Lower lobe of right lung (tissue), 2 donors: ENCODE data around the gene WDR90. TPM values are rescaled to one million over a fixed set of nuclear protein-coding genes. Genes with fewer than 3 reads are reported as not detected.

Source experiments
- ATAC-seq, 2 donors: fragments of 200-7000 bp; cut with Tn5 transposase; one replicate each; pipeline ENCODE4 v1.9.1; 2020 to 2022; ENCODE audit warnings: mild to moderate bottlenecking in 2 of 2, moderate library complexity in 2 of 2
- DNase-seq: peaks from one replicate; pipeline ENCODE4 v3.0.0-alpha.2; 2020
- H3K27ac ChIP-seq: fragments of 200-600 bp; one replicate; pipeline ENCODE4 v1.8.0; 2022
- H3K27me3 ChIP-seq: fragments of 200-600 bp; one replicate; pipeline ENCODE4 v1.8.0; 2022; ENCODE audit warnings: low read depth
- H3K36me3 ChIP-seq: fragments of 200-600 bp; one replicate; pipeline ENCODE4 v1.8.0; 2022; ENCODE audit warnings: mild to moderate bottlenecking
- H3K4me1 ChIP-seq: fragments of 200-600 bp; one replicate; pipeline ENCODE4 v1.8.0; 2022
- H3K4me3 ChIP-seq: fragments of 200-600 bp; one replicate; pipeline ENCODE4 v1.8.0; 2022; ENCODE audit warnings: mild to moderate bottlenecking
- H3K9me3 ChIP-seq: fragments of 200-600 bp; one replicate; pipeline ENCODE4 v1.8.0; 2022
- intact Hi-C: fragments of 100-400 bp; cut with DNase I; formaldehyde crosslinking; loops from one replicate; pipeline ENCODE4 v1.11.0; 2022
- total RNA-seq: library from RNA; stranded (reverse); fragmentation: NEBNext Ultra II Directional; extraction: Animal tissue kit (Norgen Biotek cat#: 25700); gene quantifications from one replicate; pipeline ENCODE4 v1.2.1, GENCODE V29; 2021
- TF ChIP-seq, protein P1 (sequence below): fragments of 200-600 bp; IDR thresholded peaks from one replicate; pipeline ENCODE4 v1.8.0; 2022; ENCODE audit warnings: antibody characterized with exemption, mild to moderate bottlenecking
- donor health status: DM: no; HTN: yes; CAD: no; lungs with severe emphysema.

Gene WDR90
- total RNA-seq, 1 donor from 2014 or later = 31.4 TPM

DNA sequence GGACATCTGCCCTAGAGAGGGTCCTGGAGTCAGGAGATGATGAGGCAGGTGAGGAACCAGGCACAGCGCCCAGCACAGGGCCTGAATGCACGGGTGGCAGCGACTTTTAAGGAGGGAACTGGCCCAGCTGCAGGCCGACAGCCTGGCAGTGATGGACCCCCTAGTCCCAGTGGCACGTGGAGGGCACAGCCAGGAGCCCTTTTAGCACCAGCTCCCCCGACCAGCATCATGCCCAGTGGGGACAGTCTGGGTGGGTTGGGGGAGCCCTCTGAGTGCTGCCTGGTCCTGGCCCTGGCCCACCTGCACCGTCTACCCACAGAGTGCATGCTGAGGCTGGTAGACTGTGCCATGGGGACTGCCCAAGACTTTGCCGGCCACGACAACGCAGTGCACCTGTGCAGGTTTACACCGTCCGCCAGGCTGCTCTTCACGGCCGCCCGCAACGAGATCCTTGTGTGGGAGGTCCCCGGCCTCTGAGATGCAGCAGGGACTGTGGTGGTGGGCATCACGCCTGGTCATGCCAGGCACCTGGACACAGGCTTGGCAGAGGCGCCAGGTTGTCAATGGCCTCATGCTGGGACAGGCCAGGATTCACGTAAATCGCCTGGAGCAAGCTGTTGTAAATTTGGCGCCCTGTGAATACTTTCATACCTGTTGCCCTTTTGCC, 18.1 kb downstream of the WDR90 start:
- no peak for ATAC-seq
- DNase-seq = no peak
- Histone ChIP-seq H3K4me1 (peaks cover 18% of the 10 kb centered on the region), H3K36me3 (peaks cover 31% of the 10 kb centered on the region), H3K27me3 (no peaks in the 10 kb centered on the region), H3K4me3 (peak overlapping the region; percentile 96), H3K27ac (peak overlapping the region; percentile 87), H3K9me3 (no peaks in the 10 kb centered on the region)
- intact Hi-C loops = no loop called here
- TF ChIP-seq, protein P1, sequence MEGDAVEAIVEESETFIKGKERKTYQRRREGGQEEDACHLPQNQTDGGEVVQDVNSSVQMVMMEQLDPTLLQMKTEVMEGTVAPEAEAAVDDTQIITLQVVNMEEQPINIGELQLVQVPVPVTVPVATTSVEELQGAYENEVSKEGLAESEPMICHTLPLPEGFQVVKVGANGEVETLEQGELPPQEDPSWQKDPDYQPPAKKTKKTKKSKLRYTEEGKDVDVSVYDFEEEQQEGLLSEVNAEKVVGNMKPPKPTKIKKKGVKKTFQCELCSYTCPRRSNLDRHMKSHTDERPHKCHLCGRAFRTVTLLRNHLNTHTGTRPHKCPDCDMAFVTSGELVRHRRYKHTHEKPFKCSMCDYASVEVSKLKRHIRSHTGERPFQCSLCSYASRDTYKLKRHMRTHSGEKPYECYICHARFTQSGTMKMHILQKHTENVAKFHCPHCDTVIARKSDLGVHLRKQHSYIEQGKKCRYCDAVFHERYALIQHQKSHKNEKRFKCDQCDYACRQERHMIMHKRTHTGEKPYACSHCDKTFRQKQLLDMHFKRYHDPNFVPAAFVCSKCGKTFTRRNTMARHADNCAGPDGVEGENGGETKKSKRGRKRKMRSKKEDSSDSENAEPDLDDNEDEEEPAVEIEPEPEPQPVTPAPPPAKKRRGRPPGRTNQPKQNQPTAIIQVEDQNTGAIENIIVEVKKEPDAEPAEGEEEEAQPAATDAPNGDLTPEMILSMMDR = no peak

DNA sequence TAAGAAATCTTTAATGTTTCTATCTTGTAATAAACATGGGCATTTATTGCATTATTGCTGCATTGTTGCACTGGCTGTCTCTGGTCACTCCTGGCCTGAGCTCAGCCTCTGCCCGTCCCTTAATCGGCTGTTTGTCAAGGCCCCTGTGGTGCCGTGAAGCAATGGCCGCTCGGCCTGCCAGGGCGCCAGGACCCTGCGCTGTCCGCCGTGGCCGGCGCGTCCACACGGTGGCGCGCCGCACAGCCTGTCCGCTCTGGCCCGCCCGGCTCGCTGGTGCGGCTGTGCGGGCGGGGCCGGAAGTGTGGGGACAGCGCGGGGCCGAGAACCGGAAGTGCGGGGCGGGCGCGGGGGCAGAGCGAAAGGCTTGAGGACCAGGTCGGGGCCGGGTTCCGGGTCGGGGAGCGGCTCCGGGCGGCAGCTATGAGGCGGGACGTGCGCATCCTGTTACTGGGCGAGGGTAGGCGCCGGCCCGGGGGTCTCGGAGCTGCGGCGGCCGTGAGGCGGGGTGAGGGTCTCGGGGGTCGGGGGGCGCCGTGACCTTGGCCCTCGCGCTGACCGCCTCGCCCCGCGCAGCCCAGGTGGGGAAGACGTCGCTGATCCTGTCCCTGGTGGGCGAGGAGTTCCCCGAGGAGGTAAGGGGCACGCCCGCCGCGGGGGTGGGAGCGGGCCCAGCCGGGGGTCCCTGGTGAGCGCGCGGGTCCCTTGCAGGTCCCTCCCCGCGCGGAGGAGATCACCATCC, 18.8 kb downstream of the WDR90 start, which contains the start of gene RHOT2:
Gene RHOT2, plus strand, starts transcription at position 353 of the 739 bp plus-strand sequence. Its CDS starts 68 bp downstream, at position 421.
- Histone ChIP-seq H3K9me3 (no peaks in the 10 kb centered on the region), H3K27me3 (no peaks in the 10 kb centered on the region), H3K36me3 (peaks cover 38% of the 10 kb centered on the region), H3K27ac (peak within 1 kb of the TSS; percentile 87), H3K4me1 (peaks cover 18% of the 10 kb centered on the region), H3K4me3 (peak within 1 kb of the TSS; percentile 96)
- peak; percentile 96 for DNase-seq
- TF ChIP-seq, protein P1 = peak; percentile 87
- ATAC-seq = peak; percentile 95 to 97
- intact Hi-C loops = no loop called here

DNA sequence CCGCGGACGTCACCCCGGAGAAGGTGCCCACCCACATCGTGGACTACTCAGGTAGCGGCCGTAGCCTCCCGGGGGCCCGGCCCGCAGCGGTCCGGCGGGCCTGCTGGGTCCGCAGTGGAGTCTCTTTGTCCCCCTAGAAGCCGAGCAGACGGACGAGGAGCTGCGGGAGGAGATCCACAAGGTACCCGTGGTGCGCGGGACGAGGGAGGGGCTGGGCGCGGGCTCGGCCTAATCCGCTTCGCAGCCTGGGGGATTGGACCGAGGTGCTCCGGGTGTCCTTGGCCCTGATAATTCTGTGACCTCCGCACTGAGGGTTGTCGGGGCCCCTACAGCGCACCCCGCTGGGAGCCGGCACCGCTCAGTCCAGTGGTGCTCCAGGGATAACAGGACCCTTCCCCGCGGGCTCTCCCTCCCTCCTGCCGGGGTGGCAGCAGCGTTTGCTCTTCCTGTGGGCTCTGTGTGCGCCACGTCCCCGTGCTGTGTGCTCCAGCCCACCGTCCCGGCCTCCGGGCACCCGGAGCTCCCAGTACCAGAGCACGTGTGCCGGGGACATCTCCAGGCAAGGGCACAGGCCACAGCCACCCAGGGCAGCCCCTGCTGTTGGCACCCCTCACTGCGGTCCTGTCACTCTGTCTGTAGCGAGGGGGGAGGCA, 19.5 kb downstream of the WDR90 start:
- no peaks in the 10 kb centered on the region for H3K27me3 ChIP-seq
- peaks cover 18% of the 10 kb centered on the region for H3K4me1 ChIP-seq
- TF ChIP-seq, protein P1 = no peak
- H3K36me3 ChIP-seq = peaks cover 45% of the 10 kb centered on the region
- DNase-seq = no peak
- peak overlapping the region; percentile 96 for H3K4me3 ChIP-seq
- peak; percentile 0 to 11 for ATAC-seq
- intact Hi-C loops = no loop called here
- peak overlapping the region; percentile 87 for H3K27ac ChIP-seq
- H3K9me3 ChIP-seq = no peaks in the 10 kb centered on the region

DNA sequence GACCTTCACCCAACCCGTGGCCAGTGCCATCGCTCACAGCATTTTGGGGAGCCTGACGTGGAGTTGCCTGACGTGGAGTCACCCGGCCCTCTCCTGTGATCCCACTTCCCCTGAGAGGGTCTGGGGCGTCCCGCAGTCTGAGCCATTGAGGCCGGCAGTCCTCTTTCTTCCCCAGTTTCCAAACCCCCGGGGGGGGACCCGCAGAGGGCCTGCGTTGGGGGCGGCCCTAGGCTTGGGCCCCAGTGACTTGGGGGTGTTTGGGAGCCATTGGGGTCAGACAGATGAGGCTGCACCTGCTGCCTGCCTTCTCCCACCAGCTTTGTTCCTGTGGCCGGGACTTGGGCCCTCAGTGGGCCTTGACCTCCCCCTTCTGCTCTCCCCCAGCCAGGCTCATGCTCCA, 20.5 kb downstream of the WDR90 start:
- TF ChIP-seq, protein P1 = no peak
- Histone ChIP-seq H3K36me3 (peaks cover 49% of the 10 kb centered on the region), H3K27me3 (no peaks in the 10 kb centered on the region), H3K9me3 (no peaks in the 10 kb centered on the region), H3K27ac (no peak overlapping the region), H3K4me3 (no peak overlapping the region), H3K4me1 (peaks cover 22% of the 10 kb centered on the region)
- DNase-seq (no peak), ATAC-seq (no peak)
- intact Hi-C loops = no loop called here

DNA sequence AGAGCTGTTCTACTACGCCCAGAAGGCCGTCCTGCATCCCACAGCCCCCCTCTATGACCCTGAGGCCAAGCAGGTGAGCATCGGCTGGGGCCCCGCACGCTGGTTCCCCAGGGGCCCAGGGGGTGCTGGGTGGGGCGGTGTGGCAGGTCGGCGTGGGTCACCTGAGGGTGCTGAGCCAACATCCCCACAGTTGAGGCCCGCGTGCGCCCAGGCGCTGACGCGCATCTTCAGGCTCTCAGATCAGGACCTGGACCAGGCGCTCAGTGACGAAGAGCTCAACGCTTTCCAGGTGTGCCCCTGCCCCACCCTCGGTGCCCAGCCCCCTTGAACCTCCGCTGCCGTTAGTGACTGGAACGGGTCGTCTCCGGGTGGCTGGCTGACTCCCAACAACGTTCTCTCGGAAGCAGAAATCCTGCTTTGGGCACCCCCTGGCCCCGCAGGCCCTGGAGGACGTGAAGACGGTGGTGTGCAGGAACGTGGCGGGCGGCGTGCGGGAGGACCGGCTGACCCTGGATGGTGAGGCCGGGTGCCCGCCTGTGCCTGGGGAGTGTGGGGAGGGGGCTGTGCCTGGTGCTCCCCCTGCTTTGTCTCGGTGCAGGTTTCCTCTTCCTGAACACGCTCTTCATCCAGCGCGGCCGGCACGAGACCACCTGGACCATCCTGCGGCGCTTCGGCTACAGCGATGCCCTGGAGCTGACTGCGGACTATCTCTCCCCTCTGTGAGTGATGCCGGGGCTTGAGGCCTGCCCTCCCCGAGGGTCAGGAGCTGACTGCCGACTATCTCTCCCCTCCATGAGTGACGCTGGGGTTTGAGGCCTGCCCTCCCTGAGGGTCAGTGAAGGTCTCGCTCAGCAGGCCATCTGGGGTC, 21.6 kb downstream of the WDR90 start:
- Histone ChIP-seq H3K27me3 (no peaks in the 10 kb centered on the region), H3K9me3 (no peaks in the 10 kb centered on the region), H3K27ac (no peak overlapping the region), H3K4me3 (no peak overlapping the region), H3K4me1 (peaks cover 29% of the 10 kb centered on the region), H3K36me3 (peaks cover 49% of the 10 kb centered on the region)
- no peak for ATAC-seq
- intact Hi-C loops = no loop called here
- TF ChIP-seq, protein P1 = no peak
- no peak for DNase-seq
